HepG2 (cell line): ENCODE measurements around the gene APOBEC3B.

ENCODE experiments used
- EHMT2 ChIP-seq: fragments of 200-600 bp; sonication (generic); IDR thresholded peaks from 2 replicates; pipeline ENCODE4 v1.7.0; 2017; ENCODE audit warnings: antibody characterized with exemption, low read depth, low read length, borderline replicate concordance
- HDAC6 ChIP-seq: fragments of 200-600 bp; sonication (generic); IDR thresholded peaks from 2 replicates; pipeline ENCODE4 v1.7.0; 2017; ENCODE audit warnings: mild to moderate bottlenecking, antibody characterized with exemption, low read length, low read depth
- MXI1 ChIP-seq: IDR thresholded peaks from 3 replicates; pipeline ENCODE4 v1.6.1; 2012; ENCODE audit warnings: low read depth, low read length, inconsistent platforms, borderline replicate concordance
- ZNF512 ChIP-seq: sonication (generic); formaldehyde crosslinking; IDR thresholded peaks from 2 replicates; pipeline ENCODE4 v1.4.0; 2020; ENCODE audit warnings: mild to moderate bottlenecking, missing genetic modification reagents
- ZSCAN20 ChIP-seq: sonication (generic); formaldehyde crosslinking; IDR thresholded peaks from 2 replicates; pipeline ENCODE4 v1.4.0; 2020; ENCODE audit warnings: missing genetic modification reagents, mild to moderate bottlenecking, borderline replicate concordance

GRCh38 chr22:39021552-39022250 is 39.6 kb downstream of the APOBEC3B start:
- TF ChIP-seq MXI1 (no peak), EHMT2 (no peak), ZNF512 (CRISPR knock-in tag) (no peak), ZSCAN20 (CRISPR knock-in tag) (no peak), HDAC6 (no peak)
